ENCODE measurements around the gene TYRO3. TPM values are rescaled to one million over a fixed set of nuclear protein-coding genes. Genes with fewer than 3 reads are reported as not detected.

The TYRO3 gene
- total and polyA plus RNA-seq, 2 of the 13 experiments (the other 11 are each of a cell fraction or from before 2014, with no cell fraction given), result 24.0 to 43.6 TPM

DNA sequence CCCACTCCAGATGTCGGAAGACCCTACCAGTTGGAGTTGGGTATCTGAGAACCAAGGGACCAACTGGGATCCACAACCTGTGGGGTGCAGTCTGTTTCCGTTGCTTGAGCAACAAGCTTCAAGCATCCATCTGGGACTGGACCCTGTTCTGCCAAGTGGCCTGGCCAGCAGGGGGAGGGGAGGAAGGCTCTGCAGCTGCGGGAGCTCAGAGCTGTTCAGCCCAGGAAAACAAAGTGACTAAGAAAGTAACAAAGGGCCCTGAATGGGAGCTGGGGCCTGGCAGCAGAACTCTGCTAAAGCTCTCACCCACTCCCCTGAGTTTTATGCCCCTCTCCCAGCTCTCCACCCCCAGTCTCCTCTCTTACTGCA, 2.7 kb downstream of the TYRO3 start (continued):
- TF ChIP-seq, protein P1, sequence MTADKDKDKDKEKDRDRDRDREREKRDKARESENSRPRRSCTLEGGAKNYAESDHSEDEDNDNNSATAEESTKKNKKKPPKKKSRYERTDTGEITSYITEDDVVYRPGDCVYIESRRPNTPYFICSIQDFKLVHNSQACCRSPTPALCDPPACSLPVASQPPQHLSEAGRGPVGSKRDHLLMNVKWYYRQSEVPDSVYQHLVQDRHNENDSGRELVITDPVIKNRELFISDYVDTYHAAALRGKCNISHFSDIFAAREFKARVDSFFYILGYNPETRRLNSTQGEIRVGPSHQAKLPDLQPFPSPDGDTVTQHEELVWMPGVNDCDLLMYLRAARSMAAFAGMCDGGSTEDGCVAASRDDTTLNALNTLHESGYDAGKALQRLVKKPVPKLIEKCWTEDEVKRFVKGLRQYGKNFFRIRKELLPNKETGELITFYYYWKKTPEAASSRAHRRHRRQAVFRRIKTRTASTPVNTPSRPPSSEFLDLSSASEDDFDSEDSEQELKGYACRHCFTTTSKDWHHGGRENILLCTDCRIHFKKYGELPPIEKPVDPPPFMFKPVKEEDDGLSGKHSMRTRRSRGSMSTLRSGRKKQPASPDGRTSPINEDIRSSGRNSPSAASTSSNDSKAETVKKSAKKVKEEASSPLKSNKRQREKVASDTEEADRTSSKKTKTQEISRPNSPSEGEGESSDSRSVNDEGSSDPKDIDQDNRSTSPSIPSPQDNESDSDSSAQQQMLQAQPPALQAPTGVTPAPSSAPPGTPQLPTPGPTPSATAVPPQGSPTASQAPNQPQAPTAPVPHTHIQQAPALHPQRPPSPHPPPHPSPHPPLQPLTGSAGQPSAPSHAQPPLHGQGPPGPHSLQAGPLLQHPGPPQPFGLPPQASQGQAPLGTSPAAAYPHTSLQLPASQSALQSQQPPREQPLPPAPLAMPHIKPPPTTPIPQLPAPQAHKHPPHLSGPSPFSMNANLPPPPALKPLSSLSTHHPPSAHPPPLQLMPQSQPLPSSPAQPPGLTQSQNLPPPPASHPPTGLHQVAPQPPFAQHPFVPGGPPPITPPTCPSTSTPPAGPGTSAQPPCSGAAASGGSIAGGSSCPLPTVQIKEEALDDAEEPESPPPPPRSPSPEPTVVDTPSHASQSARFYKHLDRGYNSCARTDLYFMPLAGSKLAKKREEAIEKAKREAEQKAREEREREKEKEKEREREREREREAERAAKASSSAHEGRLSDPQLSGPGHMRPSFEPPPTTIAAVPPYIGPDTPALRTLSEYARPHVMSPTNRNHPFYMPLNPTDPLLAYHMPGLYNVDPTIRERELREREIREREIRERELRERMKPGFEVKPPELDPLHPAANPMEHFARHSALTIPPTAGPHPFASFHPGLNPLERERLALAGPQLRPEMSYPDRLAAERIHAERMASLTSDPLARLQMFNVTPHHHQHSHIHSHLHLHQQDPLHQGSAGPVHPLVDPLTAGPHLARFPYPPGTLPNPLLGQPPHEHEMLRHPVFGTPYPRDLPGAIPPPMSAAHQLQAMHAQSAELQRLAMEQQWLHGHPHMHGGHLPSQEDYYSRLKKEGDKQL (CRISPR knock-in tag; IDR thresholded peaks at IDR 0.05; ENCODE audit: low read depth), result no peak
- no peak for TF ChIP-seq ZNF749 (CRISPR knock-in tag; IDR thresholded peaks at IDR 0.05; ENCODE audit: borderline replicate concordance)
- TF ChIP-seq, protein P2, sequence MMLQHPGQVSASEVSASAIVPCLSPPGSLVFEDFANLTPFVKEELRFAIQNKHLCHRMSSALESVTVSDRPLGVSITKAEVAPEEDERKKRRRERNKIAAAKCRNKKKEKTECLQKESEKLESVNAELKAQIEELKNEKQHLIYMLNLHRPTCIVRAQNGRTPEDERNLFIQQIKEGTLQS (CRISPR knock-in tag; IDR thresholded peaks at IDR 0.05), result no peak
- TF ChIP-seq ZNF788 (CRISPR knock-in tag; IDR thresholded peaks at IDR 0.05; ENCODE audit: borderline replicate concordance), result peak; percentile 40; the same call in 1 of the 2 replicates

DNA sequence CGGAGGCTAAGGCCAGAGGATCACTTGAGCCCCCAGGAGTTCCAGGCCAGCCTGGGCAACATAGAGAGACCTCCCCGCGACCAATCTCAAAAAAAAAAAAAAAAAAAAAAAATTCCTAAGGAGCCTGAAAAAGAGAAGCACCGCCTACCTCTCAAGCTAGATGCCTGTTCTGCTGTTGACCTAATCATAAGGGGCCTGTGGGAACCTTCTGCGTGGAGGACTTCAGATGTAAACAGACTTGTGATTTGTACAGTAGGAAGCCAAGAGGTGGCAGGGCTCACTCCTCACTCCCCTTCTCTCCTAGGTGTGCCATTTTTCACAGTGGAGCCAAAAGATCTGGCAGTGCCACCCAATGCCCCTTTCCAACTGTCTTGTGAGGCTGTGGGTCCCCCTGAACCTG, 3.2 kb downstream of the TYRO3 start:
- Histone ChIP-seq H3K36me3 (replicated peaks in 1 of 2; ENCODE audit: control insufficient read depth in 1 of 2, insufficient read depth in 2 of 2, low read length in 2 of 2) (0 out of 5 replicates have a peak, but pooled peaks cover 0 to 4% of the 10 kb centered on the region in 2 experiments), H3K27ac (ENCODE audit: extremely low read length, insufficient read depth, low read length) (no peak overlapping the region), H2AFZ (ENCODE audit: low read length) (no peak overlapping the region), H3K4me3 (replicated peaks in 1 of 3; ENCODE audit: insufficient read depth in 1 of 3, low read depth in 2 of 3, low read length in 3 of 3) (no peak overlapping the region), H3K9ac (ENCODE audit: insufficient read depth, low read depth, low read length) (0 out of 2 replicates have a peak overlapping the region, but pooled peaks have one; percentile 25), H3K27me3 (ENCODE audit: control insufficient read depth in 1 of 2, insufficient read depth in 2 of 2, low read length in 2 of 2) (no peaks in the 10 kb centered on the region), H4K20me1 (ENCODE audit: insufficient read depth, low read length) (no peaks in the 10 kb centered on the region), H3K79me2 (ENCODE audit: insufficient read depth, low read length) (no peaks in the 10 kb centered on the region), H3K4me1 (ENCODE audit: insufficient read depth, low read length) (peaks cover 88% of the 10 kb centered on the region), H3K9me3 (ENCODE audit: low read length) (no peaks in the 10 kb centered on the region), H3K4me2 (ENCODE audit: low read depth, low read length) (no peak overlapping the region)
- intact Hi-C loops (cut with micrococcal nuclease; ENCODE audit: unreplicated experiment) (loop anchor here (5.0 kb wide), 1 partner anchor 250 kb away; no protein-coding TSS in a partner anchor), in situ Hi-C loops (cut with HindIII; ENCODE audit: extremely low pct_ligation_motif_present, low pct_unique_long_range_greater_than_20kb) (no loop called here)
- DNase-seq (ENCODE audit: low spot score), result no peak
- ATAC-seq, result no peak
- WGBS (ENCODE audit: low lambda C conversion rate), result 66% methylated on average over 5 of the region's 5 CpGs
- ChIA-PET POLR2A (interaction anchor here (0.6 to 2.1 kb wide), 9 partner anchors 10 to 98 kb away, joined by 3 to 11 read pairs (median 5); partner anchors contain the start of gene MGA), CTCF (ENCODE audit: low intra/inter-chr PET ratio, low total read pairs) (interaction anchor here (1.8 to 1.9 kb wide), 2 partner anchors 18 to 42 kb away, joined by 3 to 10 read pairs; no protein-coding TSS in a partner anchor)
- no TSS peak for BruUV-seq (replicated peaks)
- no peak for FAIRE-seq
- TF ChIP-seq, protein P3, sequence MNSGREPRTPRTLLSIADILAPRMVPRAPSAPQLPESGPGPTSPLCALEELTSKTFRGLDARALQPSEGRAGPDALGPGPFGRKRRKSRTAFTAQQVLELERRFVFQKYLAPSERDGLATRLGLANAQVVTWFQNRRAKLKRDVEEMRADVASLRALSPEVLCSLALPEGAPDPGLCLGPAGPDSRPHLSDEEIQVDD (CRISPR knock-in tag; IDR thresholded peaks at IDR 0.05; ENCODE audit: borderline replicate concordance), result no peak
- TF ChIP-seq KDM4B (CRISPR knock-in tag; IDR thresholded peaks at IDR 0.05), result no peak
- TF ChIP-seq ZNF44 (CRISPR knock-in tag; IDR thresholded peaks at IDR 0.05), result no peak
- TF ChIP-seq ZNF546 (CRISPR knock-in tag; conservative IDR thresholded peaks at IDR 0.05), result no peak
- no peak for TF ChIP-seq ARNT2 (CRISPR knock-in tag; IDR thresholded peaks at IDR 0.05; ENCODE audit: low read depth)
- TF ChIP-seq ELF4 (CRISPR knock-in tag; IDR thresholded peaks at IDR 0.05; ENCODE audit: borderline replicate concordance), result no peak
- no peak for TF ChIP-seq RFX1 (IDR thresholded peaks at IDR 0.05)
- no peak for TF ChIP-seq TBP (CRISPR knock-in tag; IDR thresholded peaks at IDR 0.05)
- TF ChIP-seq HNRNPK (IDR thresholded peaks at IDR 0.05; ENCODE audit: low read depth, low read length, poor library complexity, severe bottlenecking), result no peak
- TF ChIP-seq ZNF556 (CRISPR knock-in tag; IDR thresholded peaks at IDR 0.05; ENCODE audit: borderline replicate concordance), result no peak
- TF ChIP-seq ZNF883 (CRISPR knock-in tag; IDR thresholded peaks at IDR 0.05; ENCODE audit: not compliant biosample characterization), result no peak

Data from HepG2 (cell line).